ENCODE results near the gene CDC42.

- no peak for TF ChIP-seq POLR2A (IDR thresholded peaks at IDR 0.05)
- no peak for TF ChIP-seq CTCF (IDR thresholded peaks at IDR 0.05)
- no peak for TF ChIP-seq EP300 (IDR thresholded peaks at IDR 0.05)
These were observed 44.0 kb downstream of the CDC42 start for GRCh38 chr1:22096463-22096862.
